Ovary (tissue), 9 donors: Measurements from ENCODE around the gene LRIG1. TPM values are rescaled to one million over a fixed set of nuclear protein-coding genes. Genes with fewer than 3 reads are reported as not detected.

Experiments
- DNase-seq, 5 donors: peaks; one replicate each; pipeline ENCODE4 v3.0.0-alpha.2; 2019 to 2020
- H3K27ac ChIP-seq, 2 donors: fragments of 200-600 bp; one replicate each; pipeline versions ENCODE4 v1.5.1 to v1.8.0; 2019 to 2022
- H3K27me3 ChIP-seq: fragments of 200-600 bp; one replicate; pipeline ENCODE4 v1.8.0; 2022
- H3K36me3 ChIP-seq: fragments of 200-600 bp; sonication (generic); one replicate; pipeline ENCODE4 v1.5.1; 2019
- H3K4me1 ChIP-seq: one replicate; pipeline ENCODE4 v1.8.1; 2013; ENCODE audit warnings: mild to moderate bottlenecking, moderate library complexity; ENCODE audit not compliant: insufficient read depth
- H3K4me3 ChIP-seq: fragments of 200-600 bp; sonication (generic); one replicate; pipeline ENCODE4 v1.5.1; 2017
- H3K9me3 ChIP-seq, 2 donors: fragments of 200-600 bp in 1 of 2; sonication (generic) in 1 of 2; one replicate each; pipeline versions ENCODE4 v1.5.1 to v1.8.1; 2013 to 2019; ENCODE audit warnings: mild to moderate bottlenecking in 1 of 2, moderate library complexity in 1 of 2
- EP300 ChIP-seq: sonication (generic); formaldehyde crosslinking; IDR thresholded peaks from one replicate; pipeline ENCODE4 v1.6.1; 2017; ENCODE audit warnings: antibody characterized with exemption
- POLR2A ChIP-seq: fragments of 450-650 bp; IDR thresholded peaks from one replicate; pipeline ENCODE4 v1.6.1; 2017; ENCODE audit warnings: antibody characterized with exemption, mild to moderate bottlenecking, moderate library complexity
- WGBS, 3 donors: extraction: QIAGEN DNeasy Blood & Tissue Kit in 1 of 3; methylation state at CpG; one replicate each; pipeline versions ENCODE4 v1.1.5 to v1.1.7; 2013 to 2017; 5-methylcytosine and 5-hydroxymethylcytosine counted together
- intact Hi-C, 4 donors: fragments of 100-400 bp; cut with DNase I; formaldehyde crosslinking; loops; one replicate each; pipeline versions ENCODE4 v1.11.0 to v1.15.1; 2022 to 2023
- polyA plus RNA-seq, 2 donors: library from polyadenylated mRNA; stranded (reverse); fragments of 200-250 nt in 1 of 2; fragments of 350-450 nt in 1 of 2; fragmentation: Illumina TruSeq in 1 of 2; extraction: RNeasy Lipid Tissue Mini Kit (QIAGEN cat#74804) in 1 of 2; gene quantifications; one replicate each; pipeline ENCODE4 v1.2.3, GENCODE V29; 2013 to 2014
- total RNA-seq, 7 donors: library from RNA; depleted of rRNA in 2 of 7; stranded (reverse); fragments of >200 nt in 2 of 7; fragmentation: NEBNext Ultra II Directional in 3 of 7; extraction: Animal tissue kit (Norgen Biotek cat#: 25700) in 3 of 7; gene quantifications; one replicate each; pipeline versions ENCODE4 v1.1.0 to v1.2.4, GENCODE V29; 2016 to 2023
- TF ChIP-seq, protein P1 (sequence below), 3 donors: fragments of 450-650 bp in 2 of 3; fragments of 200-600 bp in 1 of 3; IDR thresholded peaks; one replicate each; pipeline versions ENCODE4 v1.5.1 to v1.8.0; 2016 to 2022; ENCODE audit warnings: antibody characterized with exemption in 3 of 3, mild to moderate bottlenecking in 1 of 3
- donor health status: DM: no; HTN: no; CAD: no; lungs with moderate emphysema.
- donor health status: DM: no; HTN: no; CAD: no.
- donor health status: Bipolar disorder and iron deficiency.
- donor health status: DM: yes; HTN: yes; CAD: no.
- donor health status: DM: no; HTN: no; CAD: no.
- donor health status: DM: yes; HTN: yes; CAD: no.

Gene LRIG1
- total and polyA plus RNA-seq, 9 donors: 29.1 to 64.8 (median 42.6) TPM

DNA sequence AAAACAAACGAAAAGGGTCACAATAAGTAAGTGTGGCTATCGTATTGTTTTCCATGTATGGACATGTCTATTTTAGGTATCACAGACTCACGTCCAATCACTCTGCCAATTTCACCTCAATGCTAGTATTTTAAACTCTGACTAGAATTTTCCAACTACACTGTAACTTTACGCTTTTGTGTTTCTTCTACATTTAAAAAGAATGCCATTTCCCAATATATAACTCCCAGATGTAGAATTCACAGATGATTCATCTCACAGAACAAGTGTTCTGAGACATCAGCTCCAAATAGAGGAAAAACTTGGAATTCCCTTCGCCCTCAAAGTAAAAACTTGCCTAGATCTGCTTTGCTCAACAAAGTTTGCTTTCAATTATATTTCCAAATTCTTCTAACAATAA is 14.2 kb downstream of the LRIG1 start:
- H3K4me3 ChIP-seq: no peak overlapping the region
- peak overlapping the region in 1 of 2 donors; percentile 58 for H3K27ac ChIP-seq
- H3K27me3 ChIP-seq: no peaks in the 10 kb centered on the region
- H3K9me3 ChIP-seq: no peaks in the 10 kb centered on the region
- intact Hi-C loops: loop anchor here in 2 of 4 donors (5.0 to 10.0 kb wide), 2 partner anchors 34 to 52 kb away; no protein-coding TSS in a partner anchor
- WGBS, 3 donors: 7 to 13% (median 8%) methylated on average over 5 of the region's 5 CpGs
- peaks cover 34% of the 10 kb centered on the region for H3K4me1 ChIP-seq
- TF ChIP-seq, protein P1, sequence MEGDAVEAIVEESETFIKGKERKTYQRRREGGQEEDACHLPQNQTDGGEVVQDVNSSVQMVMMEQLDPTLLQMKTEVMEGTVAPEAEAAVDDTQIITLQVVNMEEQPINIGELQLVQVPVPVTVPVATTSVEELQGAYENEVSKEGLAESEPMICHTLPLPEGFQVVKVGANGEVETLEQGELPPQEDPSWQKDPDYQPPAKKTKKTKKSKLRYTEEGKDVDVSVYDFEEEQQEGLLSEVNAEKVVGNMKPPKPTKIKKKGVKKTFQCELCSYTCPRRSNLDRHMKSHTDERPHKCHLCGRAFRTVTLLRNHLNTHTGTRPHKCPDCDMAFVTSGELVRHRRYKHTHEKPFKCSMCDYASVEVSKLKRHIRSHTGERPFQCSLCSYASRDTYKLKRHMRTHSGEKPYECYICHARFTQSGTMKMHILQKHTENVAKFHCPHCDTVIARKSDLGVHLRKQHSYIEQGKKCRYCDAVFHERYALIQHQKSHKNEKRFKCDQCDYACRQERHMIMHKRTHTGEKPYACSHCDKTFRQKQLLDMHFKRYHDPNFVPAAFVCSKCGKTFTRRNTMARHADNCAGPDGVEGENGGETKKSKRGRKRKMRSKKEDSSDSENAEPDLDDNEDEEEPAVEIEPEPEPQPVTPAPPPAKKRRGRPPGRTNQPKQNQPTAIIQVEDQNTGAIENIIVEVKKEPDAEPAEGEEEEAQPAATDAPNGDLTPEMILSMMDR (IDR thresholded peaks at IDR 0.05): no peak
- TF ChIP-seq POLR2A: no peak
- TF ChIP-seq EP300: no peak
- no peaks in the 10 kb centered on the region for H3K36me3 ChIP-seq
- no peak for DNase-seq

DNA sequence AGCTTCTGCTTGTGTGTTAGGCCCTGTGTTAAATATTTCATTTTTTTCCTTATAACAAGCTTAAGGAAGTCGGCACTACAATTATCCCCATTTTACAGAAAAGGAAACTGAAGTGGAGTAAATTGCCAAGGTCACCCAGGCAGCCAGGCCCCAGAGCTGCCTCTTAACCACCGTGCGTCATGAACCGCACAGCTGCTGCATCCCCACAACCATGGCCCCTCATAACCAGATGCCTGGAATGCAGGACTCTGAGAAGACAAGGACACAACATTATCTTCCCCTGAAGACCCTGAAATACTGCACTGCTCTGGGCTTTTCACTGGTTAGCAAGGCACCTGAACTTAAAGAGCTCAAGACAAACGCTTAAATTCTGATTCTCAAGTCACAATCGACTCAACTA is 14.6 kb downstream of the LRIG1 start:
- Histone ChIP-seq H3K4me3 (no peak overlapping the region), H3K9me3 (no peaks in the 10 kb centered on the region), H3K4me1 (peaks cover 35% of the 10 kb centered on the region), H3K27ac (peak overlapping the region in 1 of 2 donors; percentile 58), H3K27me3 (no peaks in the 10 kb centered on the region), H3K36me3 (no peaks in the 10 kb centered on the region)
- DNase-seq: peak in 3 of 5 donors; percentile 30 to 44 (median 31)
- 30 to 34% (median 32%) methylated on average over 6 of the region's 6 CpGs for WGBS, 3 donors
- intact Hi-C loops: loop anchor here in 2 of 4 donors (5.0 to 10.0 kb wide), 2 partner anchors 34 to 51 kb away; no protein-coding TSS in a partner anchor
- TF ChIP-seq POLR2A (no peak), EP300 (no peak)
- TF ChIP-seq, protein P1 (IDR thresholded peaks at IDR 0.05): no peak

DNA sequence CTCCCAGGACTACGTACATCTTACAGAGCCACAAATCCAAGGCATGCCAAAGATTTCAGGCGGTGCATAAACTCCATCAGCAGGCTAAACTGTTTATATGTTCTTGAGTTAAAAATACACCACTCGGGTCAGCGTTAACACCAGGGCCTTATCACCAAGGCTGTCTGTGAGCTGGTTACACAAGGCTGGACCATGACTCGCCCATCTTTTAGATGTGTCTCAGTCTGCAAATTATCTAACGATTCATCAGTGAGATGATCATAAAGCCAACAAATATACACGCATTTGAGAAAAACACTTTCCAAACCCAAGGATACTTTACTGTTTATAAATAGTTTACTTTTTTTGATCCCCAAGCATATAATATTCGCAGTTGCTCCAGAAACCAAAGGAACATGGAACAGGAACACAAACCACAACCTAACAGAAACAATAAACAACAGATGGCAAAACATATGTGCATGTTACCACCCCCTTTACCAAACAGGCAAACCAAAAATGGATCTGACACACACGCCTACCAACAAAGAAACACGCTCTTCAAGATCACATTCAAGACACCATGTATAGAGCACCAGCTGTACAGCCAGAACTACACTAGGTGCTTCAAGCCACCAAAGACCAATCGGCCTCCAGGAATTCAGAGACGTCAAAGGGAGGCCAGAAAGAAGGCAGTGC is 15.4 kb downstream of the LRIG1 start:
- no peaks in the 10 kb centered on the region for H3K36me3 ChIP-seq
- no peak for TF ChIP-seq EP300
- TF ChIP-seq, protein P1 (IDR thresholded peaks at IDR 0.05): no peak
- no peak for TF ChIP-seq POLR2A
- 28 to 43% (median 37%) methylated on average over 12 of the region's 12 CpGs for WGBS, 3 donors
- peak overlapping the region in 1 of 2 donors; percentile 58 for H3K27ac ChIP-seq
- H3K27me3 ChIP-seq: no peaks in the 10 kb centered on the region
- peak in 3 of 5 donors; percentile 28 to 35 (median 28) for DNase-seq
- intact Hi-C loops: loop anchor here in 2 of 4 donors (5.0 to 10.0 kb wide), 2 partner anchors 33 to 51 kb away; no protein-coding TSS in a partner anchor
- H3K4me3 ChIP-seq: no peak overlapping the region
- H3K4me1 ChIP-seq: peaks cover 40% of the 10 kb centered on the region
- no peaks in the 10 kb centered on the region for H3K9me3 ChIP-seq

DNA sequence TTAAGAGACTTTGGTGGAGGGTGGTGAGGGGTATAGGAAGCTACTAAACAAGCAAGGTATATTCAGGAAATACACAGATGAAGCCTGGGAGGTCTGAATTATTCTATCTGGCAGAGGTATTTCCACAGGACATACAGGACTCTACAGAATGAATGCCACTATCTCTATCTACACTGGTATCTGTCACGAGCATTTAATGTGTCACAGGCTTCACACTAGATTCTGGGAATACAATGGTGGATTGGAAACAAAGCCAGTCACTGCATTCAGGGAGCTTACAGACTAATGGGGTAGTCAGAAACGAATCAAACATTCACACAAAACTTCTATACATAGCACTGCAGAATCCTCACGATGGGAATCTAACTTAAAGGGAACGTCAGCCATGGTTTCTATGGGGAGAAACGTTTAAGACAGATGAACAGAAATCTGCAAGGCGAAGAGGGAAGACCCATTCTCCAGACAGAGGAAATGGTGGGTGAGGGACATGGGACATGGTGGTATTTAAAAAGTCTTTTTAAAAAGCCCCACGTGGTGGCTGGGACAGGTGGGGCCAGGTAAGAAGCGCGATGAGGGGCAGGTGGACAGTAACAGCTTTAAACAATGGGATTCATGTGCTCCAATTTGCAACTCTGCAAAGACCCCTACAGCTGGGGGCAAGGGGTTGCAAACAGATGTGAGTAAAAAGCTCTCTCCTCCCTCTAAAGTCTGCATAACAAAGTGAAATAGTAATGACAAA is 16.5 kb downstream of the LRIG1 start:
- DNase-seq: no peak
- H3K4me3 ChIP-seq: no peak overlapping the region
- H3K36me3 ChIP-seq: no peaks in the 10 kb centered on the region
- H3K27me3 ChIP-seq: no peaks in the 10 kb centered on the region
- H3K4me1 ChIP-seq: peaks cover 35% of the 10 kb centered on the region
- H3K9me3 ChIP-seq: no peaks in the 10 kb centered on the region
- 83 to 85% (median 84%) methylated on average over 9 of the region's 9 CpGs for WGBS, 3 donors
- H3K27ac ChIP-seq: peak overlapping the region in 1 of 2 donors; percentile 76
- TF ChIP-seq POLR2A (no peak), EP300 (no peak)
- TF ChIP-seq, protein P1 (IDR thresholded peaks at IDR 0.05): no peak
- intact Hi-C loops: loop anchor here in 1 of 4 donors (10.0 kb wide), 1 partner anchor 49 kb away; no protein-coding TSS in a partner anchor
